H9 (cell line): ENCODE results near the gene TSPAN9. TPM values are rescaled to one million over a fixed set of nuclear protein-coding genes. Genes with fewer than 3 reads are reported as not detected.

Experiments
- DNase-seq: peaks from one replicate; pipeline ENCODE4 v3.0.0-alpha.2; 2017
- H2AFZ ChIP-seq: one replicate; pipeline ENCODE4 v1.6.1; 2013; ENCODE audit warnings: mild to moderate bottlenecking, low read length, control low read depth, moderate library complexity
- H2AK5ac ChIP-seq: 2 replicates; pipeline ENCODE4 v1.6.1; 2013; ENCODE audit warnings: low read length, control low read depth, mixed read lengths; ENCODE audit not compliant: insufficient read length
- H2BK120ac ChIP-seq: one replicate; pipeline ENCODE4 v1.6.1; 2013; ENCODE audit warnings: low read depth, mild to moderate bottlenecking, low read length, control low read depth, inconsistent platforms; ENCODE audit not compliant: poor library complexity, severe bottlenecking
- H2BK12ac ChIP-seq: 2 replicates; pipeline ENCODE4 v1.6.1; 2013; ENCODE audit warnings: low read length, control low read depth, mixed read lengths, low read depth; ENCODE audit not compliant: insufficient read length
- H2BK15ac ChIP-seq: 2 replicates; pipeline ENCODE4 v1.6.1; 2013; ENCODE audit warnings: low read depth, low read length, control low read depth
- H2BK20ac ChIP-seq: one replicate; pipeline ENCODE4 v1.6.1; 2013; ENCODE audit warnings: low read depth, mild to moderate bottlenecking, low read length, control low read depth, inconsistent platforms; ENCODE audit not compliant: poor library complexity, severe bottlenecking
- H2BK5ac ChIP-seq: 2 replicates; pipeline ENCODE4 v1.6.1; 2013; ENCODE audit warnings: low read length, control low read depth, mixed read lengths; ENCODE audit not compliant: insufficient read length
- H3K14ac ChIP-seq: 2 replicates; pipeline ENCODE4 v1.6.1; 2013; ENCODE audit warnings: low read length, control low read depth; ENCODE audit not compliant: insufficient read depth
- H3K18ac ChIP-seq: 2 replicates; pipeline ENCODE4 v1.6.1; 2013; ENCODE audit warnings: low read depth, mild to moderate bottlenecking, mixed read lengths, low read length, control low read depth; ENCODE audit not compliant: insufficient read length
- H3K23ac ChIP-seq: 2 replicates; pipeline ENCODE4 v1.6.1; 2013; ENCODE audit warnings: low read length, control low read depth, mixed read lengths, low read depth; ENCODE audit not compliant: insufficient read length
- H3K23me2 ChIP-seq: 2 replicates; pipeline ENCODE4 v1.6.1; 2013; ENCODE audit warnings: low read depth, mild to moderate bottlenecking, mixed read lengths, low read length, control low read depth; ENCODE audit not compliant: insufficient read length, poor library complexity, severe bottlenecking
- H3K27ac ChIP-seq: 2 replicates; pipeline ENCODE4 v1.5.1; 2013; ENCODE audit warnings: low read length, control low read depth, mixed read lengths, low read depth; ENCODE audit not compliant: insufficient read length
- H3K27me3 ChIP-seq: 2 replicates; pipeline ENCODE4 v1.6.1; 2013; ENCODE audit warnings: low read length, control low read depth, inconsistent platforms; ENCODE audit not compliant: insufficient read depth
- H3K4ac ChIP-seq: 2 replicates; pipeline ENCODE4 v1.6.1; 2013; ENCODE audit warnings: low read depth, mild to moderate bottlenecking, control low read depth, inconsistent platforms, low read length, moderate library complexity
- H3K4me1 ChIP-seq: 2 replicates; pipeline ENCODE4 v1.6.1; 2013; ENCODE audit warnings: low read length, control low read depth, inconsistent platforms; ENCODE audit not compliant: insufficient read depth
- H3K4me2 ChIP-seq: 2 replicates; pipeline ENCODE4 v1.6.1; 2013; ENCODE audit warnings: low read length, control low read depth, mixed read lengths; ENCODE audit not compliant: insufficient read length, insufficient read depth
- H3K56ac ChIP-seq: 2 replicates; pipeline ENCODE4 v1.6.1; 2013; ENCODE audit warnings: low read depth, mild to moderate bottlenecking, mixed read lengths, low read length, control low read depth; ENCODE audit not compliant: insufficient read length
- H3K79me1 ChIP-seq: 2 replicates; pipeline ENCODE4 v1.6.1; 2013; ENCODE audit warnings: low read depth, mild to moderate bottlenecking, moderate library complexity, low read length, control low read depth, inconsistent platforms; ENCODE audit not compliant: insufficient read depth, poor library complexity, severe bottlenecking
- H3K79me2 ChIP-seq: 2 replicates; pipeline ENCODE4 v1.6.1; 2013; ENCODE audit warnings: low read length, control low read depth, inconsistent platforms; ENCODE audit not compliant: insufficient read depth
- H3K9ac ChIP-seq: 2 replicates; pipeline ENCODE4 v1.6.1; 2013; ENCODE audit warnings: low read length, control low read depth, mixed read lengths; ENCODE audit not compliant: insufficient read length; ENCODE audit errors: extremely low read depth
- H3K9me3 ChIP-seq: one replicate; pipeline ENCODE4 v1.6.1; 2013; ENCODE audit warnings: low read depth, low read length, inconsistent platforms; ENCODE audit not compliant: control insufficient read depth
- H3T11ph ChIP-seq: one replicate; pipeline ENCODE4 v1.6.1; 2013; ENCODE audit warnings: mild to moderate bottlenecking, low read length, control low read depth, inconsistent platforms
- H4K20me1 ChIP-seq: one replicate; pipeline ENCODE4 v1.6.1; 2013; ENCODE audit not compliant: control insufficient read depth, insufficient read length, insufficient read depth
- H4K5ac ChIP-seq: 2 replicates; pipeline ENCODE4 v1.6.1; 2013; ENCODE audit warnings: low read depth, mild to moderate bottlenecking, mixed read lengths, low read length, control low read depth; ENCODE audit not compliant: insufficient read length
- H4K8ac ChIP-seq: replicated peaks from 2 replicates; pipeline ENCODE4 v1.6.1; 2013; ENCODE audit warnings: low read length, control low read depth, mixed read lengths, low read depth; ENCODE audit not compliant: insufficient read length
- H4K91ac ChIP-seq: 2 replicates; pipeline ENCODE4 v1.6.1; 2013; ENCODE audit warnings: low read depth, mild to moderate bottlenecking, moderate library complexity, mixed read lengths, low read length, control low read depth; ENCODE audit not compliant: insufficient read length
- H3K27ac Mint-ChIP-seq, 3 experiments: 2 replicates in 2 of 3; 3 replicates in 1 of 3; pipeline ENCODE4 v1.8.0; 2020 to 2021; ENCODE audit warnings: mixed read lengths in 3 of 3, mild to moderate bottlenecking in 1 of 3, moderate library complexity in 1 of 3
- H3K27me3 Mint-ChIP-seq: 2 replicates; pipeline ENCODE4 v1.8.0; 2021; ENCODE audit warnings: low read depth, mild to moderate bottlenecking, moderate library complexity, mixed read lengths
- H3K36me3 Mint-ChIP-seq, 3 experiments: 2 replicates in 2 of 3; 3 replicates in 1 of 3; pipeline ENCODE4 v1.8.0; 2020 to 2021; ENCODE audit warnings: low read depth in 3 of 3, mixed read lengths in 3 of 3; ENCODE audit not compliant: insufficient read depth in 1 of 3
- H3K4me1 Mint-ChIP-seq, 2 experiments: 2 replicates each; pipeline ENCODE4 v1.8.0; 2020; ENCODE audit warnings: mixed read lengths in 2 of 2
- H3K4me3 Mint-ChIP-seq, 2 experiments: 2 replicates in 1 of 2; 3 replicates in 1 of 2; pipeline ENCODE4 v1.8.0; 2020 to 2021; ENCODE audit warnings: mild to moderate bottlenecking in 2 of 2, mixed read lengths in 2 of 2, moderate library complexity in 1 of 2
- H3K9me3 Mint-ChIP-seq, 2 experiments: 2 replicates in 1 of 2; 3 replicates in 1 of 2; pipeline ENCODE4 v1.8.0; 2020; ENCODE audit warnings: mild to moderate bottlenecking in 2 of 2, mixed read lengths in 2 of 2, moderate library complexity in 1 of 2
- CTCF ChIP-seq: fragments of 200-600 bp; sonication (generic); conservative IDR thresholded peaks from 3 replicates; pipeline ENCODE4 v1.8.0; 2021; ENCODE audit warnings: antibody characterized with exemption, mild to moderate bottlenecking
- WGBS: extraction: QIAGEN DNeasy Blood & Tissue Kit; methylation state at CpG from one replicate; pipeline ENCODE4 v1.1.7; 2013; ENCODE audit warnings: missing lambda C conversion rate, low lambda C conversion rate, mixed read lengths; ENCODE audit not compliant: insufficient read length; ENCODE audit errors: extremely low coverage; 5-methylcytosine and 5-hydroxymethylcytosine counted together
- total RNA-seq: library from RNA; stranded (reverse); gene quantifications from 2 replicates; pipeline ENCODE4 v1.2.1, GENCODE V29; 2021

The TSPAN9 gene
- total RNA-seq, 1 experiment from 2014 or later = 19.0 TPM

DNA sequence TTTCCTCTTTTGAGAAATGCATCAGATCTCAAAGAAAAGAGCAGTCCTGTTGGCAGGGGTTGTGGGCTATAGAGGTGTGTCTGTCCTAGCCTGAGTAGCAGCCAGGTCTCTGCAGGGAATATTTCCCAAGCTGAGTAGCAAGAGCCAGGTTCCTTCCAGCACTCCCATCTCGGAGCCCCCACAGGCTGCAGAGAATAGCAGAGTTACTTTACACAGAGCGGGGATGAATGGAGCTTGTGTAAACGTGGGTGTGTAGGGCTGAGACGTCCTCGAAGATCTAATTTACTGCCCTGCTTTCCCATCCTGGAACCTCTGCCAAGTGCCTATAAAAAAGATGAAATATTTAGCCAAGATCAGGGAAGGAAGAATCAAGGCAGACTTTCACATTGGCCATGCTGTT lies 156.6 kb downstream of the TSPAN9 start:
- Histone ChIP-seq H3K18ac (no peak overlapping the region), H3K14ac (no peak overlapping the region), H2BK5ac (no peak overlapping the region), H3K4me2 (no peak overlapping the region), H3K23ac (no peak overlapping the region), H2BK120ac (no peak overlapping the region), H4K5ac (no peak overlapping the region), H4K8ac (no peak overlapping the region), H3K9ac (no peak overlapping the region), H3K79me2 (no peaks in the 10 kb centered on the region), H2AK5ac (no peak overlapping the region), H3K27ac (no peak overlapping the region), H3K79me1 (no peaks in the 10 kb centered on the region), H4K20me1 (no peaks in the 10 kb centered on the region), H4K91ac (no peak overlapping the region), H3K4me1 (no peaks in the 10 kb centered on the region), H2BK12ac (no peak overlapping the region), H3K27me3 (no peaks in the 10 kb centered on the region), H3K4ac (no peak overlapping the region), H3K23me2 (no peaks in the 10 kb centered on the region), H2BK20ac (no peak overlapping the region), H3T11ph (no peak overlapping the region), H3K56ac (no peak overlapping the region), H2BK15ac (no peak overlapping the region), H2AFZ (no peak overlapping the region), H3K9me3 (no peaks in the 10 kb centered on the region)
- no peak overlapping the region for H3K4me3 Mint-ChIP-seq
- WGBS = no CpG with 5 or more reads among the region's 5 CpGs
- H3K36me3 Mint-ChIP-seq = peaks cover 0 to 5% (median 1%) of the 10 kb centered on the region in 3 experiments; a peak in 3 of 7 replicates
- peaks cover 0 to 2% of the 10 kb centered on the region in 2 experiments; a peak in 3 of 5 replicates for H3K9me3 Mint-ChIP-seq
- peaks cover 53 to 59% of the 10 kb centered on the region in 2 experiments for H3K4me1 Mint-ChIP-seq
- no peaks in the 10 kb centered on the region; the same call in none of the 2 replicates for H3K27me3 Mint-ChIP-seq
- H3K27ac Mint-ChIP-seq = no peak overlapping the region
- TF ChIP-seq CTCF = no peak
- no peak for DNase-seq
